GM12873 (cell line): ENCODE measurements around the gene MACROH2A1.

Source experiments
- CTCF ChIP-seq: IDR thresholded peaks from 2 replicates; pipeline ENCODE4 v1.5.1; 2012; ENCODE audit warnings: low read depth, mild to moderate bottlenecking, moderate library complexity, low read length, control low read depth; ENCODE audit not compliant: insufficient read depth; ENCODE audit errors: missing control alignments

MACROH2A1 gene

DNA sequence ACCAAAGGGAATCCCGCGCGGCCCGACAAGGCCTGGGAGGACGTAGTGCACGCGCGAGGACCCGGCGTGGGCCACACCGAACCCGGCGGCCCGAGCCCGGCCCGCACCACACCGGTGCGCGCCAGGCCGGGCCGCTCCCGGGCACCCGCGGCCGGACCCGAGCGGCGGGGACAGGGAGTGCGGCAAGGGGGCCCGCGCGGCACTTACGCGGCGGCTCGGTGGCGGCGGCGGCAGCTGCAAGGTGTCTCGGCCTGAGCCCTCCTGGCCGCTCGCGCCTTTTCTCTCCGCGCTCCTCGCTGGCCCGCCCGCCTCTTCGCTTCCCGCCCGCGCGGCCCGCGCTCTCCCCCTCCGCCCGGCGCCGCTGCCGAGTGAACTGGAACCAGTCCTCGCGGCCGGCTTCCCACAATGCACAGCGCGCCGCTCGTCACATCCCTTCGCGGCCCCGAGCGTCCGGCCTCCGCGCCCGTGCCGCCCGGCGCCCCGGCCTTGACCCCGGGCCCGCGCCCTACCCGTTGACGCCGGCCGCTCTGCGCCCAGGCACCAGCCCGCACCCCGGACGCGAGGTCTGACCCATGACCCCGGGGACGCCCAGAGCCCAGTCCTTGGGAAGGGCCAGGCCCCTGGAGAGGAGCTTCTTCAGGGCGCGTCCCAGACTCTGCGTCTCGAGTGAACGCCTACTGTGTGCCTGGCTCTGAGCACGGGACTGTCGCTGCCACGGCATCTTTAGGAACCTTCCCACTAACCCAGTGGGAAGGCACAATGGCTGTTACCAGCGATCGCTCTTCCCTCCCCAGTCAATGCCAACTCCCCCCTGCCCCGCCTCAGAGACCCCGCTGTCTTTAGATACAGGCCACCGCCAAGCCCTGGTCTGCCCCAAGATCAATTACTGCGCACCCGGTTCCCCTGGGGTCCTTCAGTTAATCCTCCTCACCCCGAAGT lies at the start of gene MACROH2A1:
Gene MACROH2A1, minus strand, starts transcription at position 377 of the 939 bp plus-strand sequence. CDS start 10,138 bp downstream, outside the sequence.
- TF ChIP-seq CTCF, result no peak

GRCh38 chr5:135448071-135448739 lies 49.2 kb upstream of the MACROH2A1 start:
- TF ChIP-seq CTCF, result no peak

DNA sequence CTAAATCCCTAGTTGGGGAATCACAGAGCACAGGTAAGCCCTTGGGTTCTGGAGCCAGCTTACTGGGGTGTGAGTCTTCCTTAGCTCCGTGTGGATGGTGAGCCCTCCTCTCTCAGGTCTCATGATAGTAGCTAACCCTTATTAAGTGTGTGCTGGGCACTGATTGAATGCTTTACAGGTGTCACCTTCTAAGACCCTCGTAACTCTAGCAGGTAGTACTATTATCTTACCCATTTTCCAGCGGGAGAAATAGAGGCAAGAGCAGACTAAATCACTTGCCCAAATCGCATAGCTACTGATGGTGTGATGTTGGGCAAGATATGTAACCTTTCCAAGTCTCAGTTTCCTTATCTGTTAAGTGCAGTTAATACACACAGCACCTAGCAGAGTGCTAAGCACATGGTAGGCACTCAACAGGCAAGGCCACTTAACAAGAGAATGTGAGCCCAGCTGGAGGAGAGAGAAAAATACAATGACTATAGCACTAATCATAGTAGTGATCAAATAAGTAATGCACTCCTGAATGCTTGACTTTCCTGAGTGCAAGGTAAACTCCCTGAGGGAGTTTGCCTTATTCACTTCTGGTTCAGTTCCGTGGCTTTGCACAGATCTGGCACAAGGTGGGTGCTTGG lies 48.4 kb upstream of the MACROH2A1 start, which contains the start of gene DCANP1:
Gene DCANP1, minus strand, starts transcription at position 51 of the 632 bp plus-strand sequence. CDS start 240 bp downstream, outside the sequence.
- TF ChIP-seq CTCF, result no peak

DNA sequence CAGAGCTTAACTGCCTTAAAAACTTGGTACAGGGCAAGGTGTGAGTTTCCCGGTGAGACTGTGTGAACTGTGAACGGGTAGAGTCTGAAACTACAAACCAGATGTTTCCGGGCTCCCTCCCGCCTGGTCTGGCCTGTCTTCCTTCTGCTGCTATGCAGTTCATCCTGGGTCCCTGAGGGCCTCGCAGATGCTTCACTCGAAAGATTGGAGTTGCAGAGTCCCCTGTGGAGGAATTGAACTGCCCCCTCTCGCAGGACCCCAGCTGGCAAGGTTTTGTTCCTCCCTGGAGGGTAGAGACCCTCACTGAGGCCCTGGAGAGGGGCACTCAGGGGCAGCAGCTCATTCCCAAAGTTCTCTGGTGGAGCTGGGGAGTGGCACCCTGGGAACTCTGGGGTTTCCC lies 47.6 kb upstream of the MACROH2A1 start:
- no peak for TF ChIP-seq CTCF

GRCh38 chr5:135446206-135446605 lies 47.2 kb upstream of the MACROH2A1 start:
- no peak for TF ChIP-seq CTCF

DNA sequence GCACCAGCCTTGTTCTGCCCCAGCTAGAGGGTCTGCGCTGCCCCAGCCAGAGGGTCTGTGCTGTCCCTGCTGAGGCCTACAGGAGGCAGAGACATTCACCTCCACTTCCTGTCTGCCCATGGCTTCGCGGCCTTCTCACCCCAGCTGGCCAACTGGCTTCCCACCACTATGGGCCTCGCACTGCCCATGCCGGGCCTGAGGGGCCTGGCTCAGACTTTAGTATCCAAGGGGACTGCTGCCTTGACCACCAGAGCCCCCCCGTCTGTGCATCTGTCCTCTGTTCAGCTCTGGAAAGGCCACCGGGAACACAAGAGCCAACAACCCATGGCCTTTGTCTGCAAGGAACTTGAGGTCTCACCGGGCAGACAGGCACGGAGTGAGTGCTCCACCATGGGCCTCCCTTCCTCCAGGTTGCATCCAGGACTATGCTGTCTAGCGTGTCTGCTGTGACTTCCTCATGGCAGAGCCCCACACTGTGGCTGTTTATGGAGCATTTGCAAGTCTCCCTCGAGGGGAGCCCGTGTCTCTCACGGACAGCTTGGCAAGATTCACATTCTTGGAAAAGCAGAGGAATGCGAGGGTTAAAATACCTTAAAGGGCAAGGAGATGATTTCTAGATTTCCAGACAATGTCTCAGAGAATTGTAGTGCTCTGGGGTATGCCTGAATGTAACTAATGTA lies 46.4 kb upstream of the MACROH2A1 start:
- no peak for TF ChIP-seq CTCF
